ENCODE results near the gene RRAS.

Gene RRAS

GRCh38 chr19:49655570-49656455 lies 15.9 kb upstream of the RRAS start:
- no peak overlapping the region for H3K27ac ChIP-seq (ENCODE audit: low read depth, low read length)
- no peaks in the 10 kb centered on the region for H3K4me1 ChIP-seq (ENCODE audit: control insufficient read depth in 1 of 2, insufficient read depth in 2 of 2, low read length in 2 of 2)
- H3K36me3 ChIP-seq (ENCODE audit: control insufficient read depth in 1 of 2, insufficient read depth in 2 of 2, low read length in 2 of 2) = peaks cover 46 to 84% of the 10 kb centered on the region in 2 donors
- no peaks in the 10 kb centered on the region for H3K27me3 ChIP-seq (ENCODE audit: control insufficient read depth in 1 of 2, insufficient read depth in 2 of 2, low read length in 2 of 2)
- H3K9ac ChIP-seq (ENCODE audit: low read depth in 1 of 2, low read length in 2 of 2) = no peak overlapping the region
- H3K9me3 ChIP-seq (ENCODE audit: control insufficient read depth in 1 of 2, low read length in 2 of 2) = no peaks in the 10 kb centered on the region
- H3K4me3 ChIP-seq (ENCODE audit: low read depth in 1 of 2, low read length in 2 of 2) = no peak overlapping the region

- H3K4me1 ChIP-seq (ENCODE audit: control insufficient read depth in 1 of 2, insufficient read depth in 2 of 2, low read length in 2 of 2) = no peaks in the 10 kb centered on the region
- H3K27ac ChIP-seq (ENCODE audit: low read depth, low read length) = no peak overlapping the region
- no peak overlapping the region for H3K9ac ChIP-seq (ENCODE audit: low read depth in 1 of 2, low read length in 2 of 2)
- H3K36me3 ChIP-seq (ENCODE audit: control insufficient read depth in 1 of 2, insufficient read depth in 2 of 2, low read length in 2 of 2) = peaks cover 54 to 84% of the 10 kb centered on the region in 2 donors
- H3K9me3 ChIP-seq (ENCODE audit: control insufficient read depth in 1 of 2, low read length in 2 of 2) = no peaks in the 10 kb centered on the region
- H3K4me3 ChIP-seq (ENCODE audit: low read depth in 1 of 2, low read length in 2 of 2) = no peak overlapping the region
- H3K27me3 ChIP-seq (ENCODE audit: control insufficient read depth in 1 of 2, insufficient read depth in 2 of 2, low read length in 2 of 2) = no peaks in the 10 kb centered on the region
These were observed 14.6 kb upstream of the RRAS start for GRCh38 chr19:49654581-49654980.

GRCh38 chr19:49653466-49653806 lies 13.5 kb upstream of the RRAS start:
- Histone ChIP-seq H3K9ac (ENCODE audit: low read depth in 1 of 2, low read length in 2 of 2) (no peak overlapping the region), H3K4me1 (ENCODE audit: control insufficient read depth in 1 of 2, insufficient read depth in 2 of 2, low read length in 2 of 2) (no peaks in the 10 kb centered on the region), H3K9me3 (ENCODE audit: control insufficient read depth in 1 of 2, low read length in 2 of 2) (no peaks in the 10 kb centered on the region), H3K4me3 (ENCODE audit: low read depth in 1 of 2, low read length in 2 of 2) (no peak overlapping the region), H3K27me3 (ENCODE audit: control insufficient read depth in 1 of 2, insufficient read depth in 2 of 2, low read length in 2 of 2) (no peaks in the 10 kb centered on the region), H3K27ac (ENCODE audit: low read depth, low read length) (no peak overlapping the region), H3K36me3 (ENCODE audit: control insufficient read depth in 1 of 2, insufficient read depth in 2 of 2, low read length in 2 of 2) (peaks cover 42 to 77% of the 10 kb centered on the region in 2 donors)

GRCh38 chr19:49652551-49653465 lies 12.9 kb upstream of the RRAS start:
- Histone ChIP-seq H3K9ac (ENCODE audit: low read depth in 1 of 2, low read length in 2 of 2) (no peak overlapping the region), H3K27ac (ENCODE audit: low read depth, low read length) (no peak overlapping the region), H3K4me1 (ENCODE audit: control insufficient read depth in 1 of 2, insufficient read depth in 2 of 2, low read length in 2 of 2) (no peaks in the 10 kb centered on the region), H3K27me3 (ENCODE audit: control insufficient read depth in 1 of 2, insufficient read depth in 2 of 2, low read length in 2 of 2) (no peaks in the 10 kb centered on the region), H3K36me3 (ENCODE audit: control insufficient read depth in 1 of 2, insufficient read depth in 2 of 2, low read length in 2 of 2) (peaks cover 40 to 71% of the 10 kb centered on the region in 2 donors), H3K4me3 (ENCODE audit: low read depth in 1 of 2, low read length in 2 of 2) (no peak overlapping the region), H3K9me3 (ENCODE audit: control insufficient read depth in 1 of 2, low read length in 2 of 2) (no peaks in the 10 kb centered on the region)

GRCh38 chr19:49651820-49652550 lies 12.0 kb upstream of the RRAS start:
- H3K4me3 ChIP-seq (ENCODE audit: low read depth in 1 of 2, low read length in 2 of 2) = no peak overlapping the region
- H3K9me3 ChIP-seq (ENCODE audit: control insufficient read depth in 1 of 2, low read length in 2 of 2) = no peaks in the 10 kb centered on the region
- no peak overlapping the region for H3K27ac ChIP-seq (ENCODE audit: low read depth, low read length)
- no peaks in the 10 kb centered on the region for H3K27me3 ChIP-seq (ENCODE audit: control insufficient read depth in 1 of 2, insufficient read depth in 2 of 2, low read length in 2 of 2)
- H3K36me3 ChIP-seq (ENCODE audit: control insufficient read depth in 1 of 2, insufficient read depth in 2 of 2, low read length in 2 of 2) = peaks cover 46 to 72% of the 10 kb centered on the region in 2 donors
- H3K4me1 ChIP-seq (ENCODE audit: control insufficient read depth in 1 of 2, insufficient read depth in 2 of 2, low read length in 2 of 2) = no peaks in the 10 kb centered on the region
- H3K9ac ChIP-seq (ENCODE audit: low read depth in 1 of 2, low read length in 2 of 2) = no peak overlapping the region

- H3K9me3 ChIP-seq (ENCODE audit: control insufficient read depth in 1 of 2, low read length in 2 of 2) = no peaks in the 10 kb centered on the region
- no peak overlapping the region for H3K27ac ChIP-seq (ENCODE audit: low read depth, low read length)
- H3K27me3 ChIP-seq (ENCODE audit: control insufficient read depth in 1 of 2, insufficient read depth in 2 of 2, low read length in 2 of 2) = no peaks in the 10 kb centered on the region
- no peak overlapping the region for H3K4me3 ChIP-seq (ENCODE audit: low read depth in 1 of 2, low read length in 2 of 2)
- no peaks in the 10 kb centered on the region for H3K4me1 ChIP-seq (ENCODE audit: control insufficient read depth in 1 of 2, insufficient read depth in 2 of 2, low read length in 2 of 2)
- H3K9ac ChIP-seq (ENCODE audit: low read depth in 1 of 2, low read length in 2 of 2) = no peak overlapping the region
- H3K36me3 ChIP-seq (ENCODE audit: control insufficient read depth in 1 of 2, insufficient read depth in 2 of 2, low read length in 2 of 2) = peaks cover 44 to 72% of the 10 kb centered on the region in 2 donors
These were observed 11.3 kb upstream of the RRAS start for GRCh38 chr19:49651029-49651819.

- Histone ChIP-seq H3K36me3 (ENCODE audit: control insufficient read depth in 1 of 2, insufficient read depth in 2 of 2, low read length in 2 of 2) (peaks cover 23 to 46% of the 10 kb centered on the region in 2 donors), H3K9ac (ENCODE audit: low read depth in 1 of 2, low read length in 2 of 2) (no peak overlapping the region)
These were observed 6.6 kb upstream of the RRAS start for GRCh38 chr19:49646586-49646985.

GRCh38 chr19:49645995-49646394 lies 6.1 kb upstream of the RRAS start:
- H3K27me3 ChIP-seq (ENCODE audit: control insufficient read depth in 1 of 2, insufficient read depth in 2 of 2, low read length in 2 of 2) = no peaks in the 10 kb centered on the region
- H3K9me3 ChIP-seq (ENCODE audit: control insufficient read depth in 1 of 2, low read length in 2 of 2) = peaks cover 0 to 2% of the 10 kb centered on the region in 2 donors
- peaks cover 16 to 20% of the 10 kb centered on the region in 2 donors for H3K4me1 ChIP-seq (ENCODE audit: control insufficient read depth in 1 of 2, insufficient read depth in 2 of 2, low read length in 2 of 2)
- H3K9ac ChIP-seq (ENCODE audit: low read depth in 1 of 2, low read length in 2 of 2) = no peak overlapping the region
- peaks cover 23 to 46% of the 10 kb centered on the region in 2 donors for H3K36me3 ChIP-seq (ENCODE audit: control insufficient read depth in 1 of 2, insufficient read depth in 2 of 2, low read length in 2 of 2)
- no peak overlapping the region for H3K4me3 ChIP-seq (ENCODE audit: low read depth in 1 of 2, low read length in 2 of 2)
- H3K27ac ChIP-seq (ENCODE audit: low read depth, low read length) = no peak overlapping the region

More at GRCh38 chr19:49646586-49646985, 6.6 kb upstream of the RRAS start:
- no peaks in the 10 kb centered on the region for H3K27me3 ChIP-seq (ENCODE audit: control insufficient read depth in 1 of 2, insufficient read depth in 2 of 2, low read length in 2 of 2)
- no peak overlapping the region for H3K4me3 ChIP-seq (ENCODE audit: low read depth in 1 of 2, low read length in 2 of 2)
- H3K9me3 ChIP-seq (ENCODE audit: control insufficient read depth in 1 of 2, low read length in 2 of 2) = peaks cover 0 to 2% of the 10 kb centered on the region in 2 donors
- no peak overlapping the region for H3K27ac ChIP-seq (ENCODE audit: low read depth, low read length)
- H3K4me1 ChIP-seq (ENCODE audit: control insufficient read depth in 1 of 2, insufficient read depth in 2 of 2, low read length in 2 of 2) = peaks cover 16 to 18% of the 10 kb centered on the region in 2 donors

- Histone ChIP-seq H3K4me3 (ENCODE audit: low read depth in 1 of 2, low read length in 2 of 2) (no peak overlapping the region), H3K9ac (ENCODE audit: low read depth in 1 of 2, low read length in 2 of 2) (no peak overlapping the region), H3K27ac (ENCODE audit: low read depth, low read length) (no peak overlapping the region), H3K4me1 (ENCODE audit: control insufficient read depth in 1 of 2, insufficient read depth in 2 of 2, low read length in 2 of 2) (peaks cover 16 to 22% of the 10 kb centered on the region in 2 donors), H3K9me3 (ENCODE audit: control insufficient read depth in 1 of 2, low read length in 2 of 2) (peaks cover 0 to 2% of the 10 kb centered on the region in 2 donors), H3K27me3 (ENCODE audit: control insufficient read depth in 1 of 2, insufficient read depth in 2 of 2, low read length in 2 of 2) (no peaks in the 10 kb centered on the region), H3K36me3 (ENCODE audit: control insufficient read depth in 1 of 2, insufficient read depth in 2 of 2, low read length in 2 of 2) (peaks cover 22 to 45% of the 10 kb centered on the region in 2 donors)
These were observed 5.6 kb upstream of the RRAS start for GRCh38 chr19:49645592-49645991.

All from duodenal mucosa (tissue), 2 donors.